SK-N-SH (cell line): ENCODE measurements around the gene SCARB1. TPM values are rescaled to one million over a fixed set of nuclear protein-coding genes. Genes with fewer than 3 reads are reported as not detected.

ENCODE experiments used
- CTCF ChIA-PET: fragments of 300-600, 350-600 bp; formaldehyde crosslinking; extraction: SDS; loops from one replicate; lab custom pipeline; 2021; lab: Yijun Ruan, JAX
- POLR2A ChIA-PET: fragments of 350-600 bp; sonication (Branson Sonifier 250); formaldehyde crosslinking; extraction: SDS; loops from one replicate; lab custom pipeline; 2020; ENCODE audit warnings: antibody characterized with exemption, inconsistent platforms; lab: Yijun Ruan, JAX
- DNase-seq: peaks from one replicate; pipeline ENCODE4 v3.0.0; 2012
- H2AFZ ChIP-seq: fragments of 200-600 bp; sonication (generic); 2 replicates; pipeline ENCODE4 v1.8.1; 2016; ENCODE audit warnings: antibody characterized with exemption, mild to moderate bottlenecking, low read depth
- H3F3A ChIP-seq: fragments of 200-600 bp; sonication (generic); replicated peaks from 2 replicates; pipeline ENCODE3; 2016; ENCODE audit warnings: antibody characterized with exemption, mild to moderate bottlenecking; ENCODE audit not compliant: insufficient read depth
- H3K27ac ChIP-seq, 2 experiments: fragments of 200-500 bp in 1 of 2; fragments of 200-600 bp in 1 of 2; sonication (Bioruptor generic) in 1 of 2; sonication (generic), shearing (Covaris generic) in 1 of 2; 2 replicates each; pipeline versions ENCODE4 v1.5.1 to v1.6.1; 2014 to 2016; ENCODE audit warnings: low read depth in 2 of 2, inconsistent platforms in 1 of 2, low read length in 1 of 2, mild to moderate bottlenecking in 1 of 2, mixed read lengths in 1 of 2
- H3K27me3 ChIP-seq: fragments of 200-600 bp; sonication (generic), shearing (Covaris generic); 2 replicates; pipeline ENCODE4 v1.6.1; 2016; ENCODE audit warnings: mixed run types; ENCODE audit not compliant: insufficient read depth
- H3K36me3 ChIP-seq, 2 experiments: fragments of 200-500 bp in 1 of 2; fragments of 200-600 bp in 1 of 2; sonication (Bioruptor generic) in 1 of 2; sonication (generic) in 1 of 2; replicated peaks in 1 of 2; 2 replicates each; pipeline versions ENCODE3 to v1.5.1; 2014 to 2016; ENCODE audit warnings: low read length in 1 of 2, mild to moderate bottlenecking in 1 of 2; ENCODE audit not compliant: insufficient read depth in 2 of 2, control insufficient read depth in 1 of 2
- H3K4me1 ChIP-seq, 2 experiments: fragments of 200-500 bp in 1 of 2; fragments of 200-600 bp in 1 of 2; sonication (Bioruptor generic) in 1 of 2; sonication (generic), shearing (Covaris generic) in 1 of 2; 2 replicates each; pipeline versions ENCODE4 v1.5.1 to v1.6.1; 2014 to 2016; ENCODE audit warnings: low read depth in 1 of 2, low read length in 1 of 2, mixed run types in 1 of 2; ENCODE audit not compliant: insufficient read depth in 2 of 2, control insufficient read depth in 1 of 2
- H3K4me2 ChIP-seq: fragments of 200-600 bp; sonication (generic), shearing (Covaris generic); 2 replicates; pipeline ENCODE4 v1.6.1; 2017; ENCODE audit warnings: mixed run types
- H3K4me3 ChIP-seq, 2 experiments: fragments of 200-500 bp in 1 of 2; fragments of 200-600 bp in 1 of 2; sonication (Bioruptor generic) in 1 of 2; sonication (generic), shearing (Covaris generic) in 1 of 2; 2 replicates each; pipeline versions ENCODE4 v1.5.1 to v1.8.1; 2014 to 2016; ENCODE audit warnings: low read depth in 2 of 2, inconsistent platforms in 1 of 2, low read length in 1 of 2, mild to moderate bottlenecking in 1 of 2, mixed read lengths in 1 of 2, moderate library complexity in 1 of 2
- H3K79me2 ChIP-seq: fragments of 200-600 bp; sonication (generic); 2 replicates; pipeline ENCODE4 v1.8.1; 2017; ENCODE audit warnings: mild to moderate bottlenecking; ENCODE audit not compliant: insufficient read depth
- H3K9ac ChIP-seq: fragments of 200-600 bp; sonication (generic); 2 replicates; pipeline ENCODE4 v1.6.1; 2017; ENCODE audit warnings: mixed run types
- H3K9me2 ChIP-seq: fragments of 200-600 bp; sonication (generic); 2 replicates; pipeline ENCODE4 v1.6.1; 2017; ENCODE audit warnings: mixed run types
- H3K9me3 ChIP-seq: fragments of 200-600 bp; sonication (generic); 2 replicates; pipeline ENCODE4 v1.6.1; 2017; ENCODE audit warnings: mixed run types, mild to moderate bottlenecking, moderate library complexity
- H4K20me1 ChIP-seq: fragments of 200-600 bp; sonication (generic); 2 replicates; pipeline ENCODE4 v1.6.1; 2017; ENCODE audit warnings: mild to moderate bottlenecking, mixed run types; ENCODE audit not compliant: insufficient read depth
- CHD2 ChIP-seq: fragments of 150-350 bp; IDR thresholded peaks from 2 replicates; pipeline ENCODE4 v1.6.1; 2018; ENCODE audit warnings: low read length; ENCODE audit not compliant: partially characterized antibody
- ELF1 ChIP-seq: IDR thresholded peaks from 2 replicates; pipeline ENCODE4 v1.4.0; 2012
- FOSL2 ChIP-seq: IDR thresholded peaks from 2 replicates; pipeline ENCODE4 v1.4.0; 2012; ENCODE audit warnings: low read depth, mild to moderate bottlenecking, moderate library complexity, borderline replicate concordance
- GATA2 ChIP-seq: sonication (generic); formaldehyde crosslinking; IDR thresholded peaks from 2 replicates; pipeline ENCODE4 v1.5.0; 2020; ENCODE audit warnings: mild to moderate bottlenecking, missing genetic modification reagents
- IRF3 ChIP-seq: fragments of 150-350 bp; IDR thresholded peaks from 2 replicates; pipeline ENCODE4 v1.6.1; 2016; ENCODE audit warnings: mild to moderate bottlenecking, low read depth, low read length
- NFIC ChIP-seq: IDR thresholded peaks from 2 replicates; pipeline ENCODE4 v1.4.0; 2012; ENCODE audit warnings: borderline replicate concordance
- NRF1 ChIP-seq: IDR thresholded peaks from 2 replicates; pipeline ENCODE4 v1.6.1; 2012; ENCODE audit warnings: low read depth, mild to moderate bottlenecking, low read length
- PBX3 ChIP-seq: IDR thresholded peaks from 2 replicates; pipeline ENCODE4; 2012
- RXRA ChIP-seq: IDR thresholded peaks from 2 replicates; pipeline ENCODE4 v1.4.0; 2012; ENCODE audit warnings: low read depth, mild to moderate bottlenecking, borderline replicate concordance
- SIN3A ChIP-seq: IDR thresholded peaks from 2 replicates; pipeline ENCODE4 v1.6.1; 2012; ENCODE audit warnings: low read depth, mild to moderate bottlenecking, low read length, moderate library complexity, borderline replicate concordance
- TCF12 ChIP-seq: IDR thresholded peaks from 2 replicates; pipeline ENCODE4 v1.4.0; 2012
- TEAD4 ChIP-seq: IDR thresholded peaks from 2 replicates; pipeline ENCODE4 v1.4.0; 2012; ENCODE audit warnings: mild to moderate bottlenecking, borderline replicate concordance; ENCODE audit not compliant: insufficient read depth
- WGBS: methylation state at CpG from one replicate; pipeline ENCODE4 v1.1.6; 2017; ENCODE audit warnings: low lambda C conversion rate; 5-methylcytosine and 5-hydroxymethylcytosine counted together
- polyA plus RNA-seq, 3 experiments: library from polyadenylated mRNA; depleted of rRNA; stranded (reverse); fragments of >200 nt; gene quantifications; 2 replicates each; pipeline ENCODE4 v1.2.3, GENCODE V29; 2012

The SCARB1 gene
- polyA plus RNA-seq, 1 of the 3 experiments (the other 2 are of a cell fraction): 33.0 TPM

- CTCF ChIA-PET: interaction anchor here (1.1 kb wide), 2 partner anchors 8 to 58 kb away, joined by 3 to 4 read pairs; no protein-coding TSS in a partner anchor
- no peak overlapping the region for H2AFZ ChIP-seq
These were observed 14.9 kb downstream of the SCARB1 start for GRCh38 chr12:124848621-124849380.

GRCh38 chr12:124847113-124848074 is 16.3 kb downstream of the SCARB1 start:
- peaks cover 0 to 45% of the 10 kb centered on the region in 2 experiments; a peak in 2 of 4 replicates for H3K4me1 ChIP-seq
- no peak overlapping the region for H3K4me3 ChIP-seq
- H3K79me2 ChIP-seq: no peaks in the 10 kb centered on the region
- no peaks in the 10 kb centered on the region for H4K20me1 ChIP-seq
- H2AFZ ChIP-seq: no peak overlapping the region
- H3K9me2 ChIP-seq: no peaks in the 10 kb centered on the region
- H3F3A ChIP-seq: no peaks in the 10 kb centered on the region
- H3K36me3 ChIP-seq: no peaks in the 10 kb centered on the region
- no peak overlapping the region for H3K4me2 ChIP-seq
- WGBS: 73% methylated on average over 11 of the region's 12 CpGs
- H3K9ac ChIP-seq: no peak overlapping the region
- peak; percentile 33 for TF ChIP-seq GATA2 (CRISPR knock-in tag)
- no peak for TF ChIP-seq SIN3A
- no peaks in the 10 kb centered on the region for H3K27me3 ChIP-seq
- ChIA-PET CTCF (no interaction called here), POLR2A (interaction anchor here (1.2 kb wide), 1 partner anchor 10 kb away, joined by 5 read pairs; no protein-coding TSS in a partner anchor)
- peak; percentile 56 for DNase-seq
- no peaks in the 10 kb centered on the region for H3K9me3 ChIP-seq
- H3K27ac ChIP-seq: peak overlapping the region in 1 of 2 experiments; percentile 88; a peak in 2 of 4 replicates

More at GRCh38 chr12:124848621-124849380, 14.9 kb downstream of the SCARB1 start:
- Histone ChIP-seq H3K36me3 (no peaks in the 10 kb centered on the region), H3K27ac (peak overlapping the region in 1 of 2 experiments; percentile 23; a peak in 1 of 4 replicates), H3K9ac (no peak overlapping the region), H3K4me2 (no peak overlapping the region), H3K27me3 (no peaks in the 10 kb centered on the region), H3F3A (no peaks in the 10 kb centered on the region), H4K20me1 (no peaks in the 10 kb centered on the region), H3K4me3 (no peak overlapping the region), H3K9me2 (no peaks in the 10 kb centered on the region), H3K4me1 (peaks cover 0 to 31% of the 10 kb centered on the region in 2 experiments; a peak in 1 of 4 replicates), H3K9me3 (no peaks in the 10 kb centered on the region), H3K79me2 (no peaks in the 10 kb centered on the region)
- TF ChIP-seq TEAD4 (no peak), NFIC (no peak), CHD2 (no peak), PBX3 (no peak), GATA2 (CRISPR knock-in tag) (no peak), IRF3 (no peak), FOSL2 (no peak), TCF12 (no peak), NRF1 (no peak), RXRA (no peak), ELF1 (no peak)
- no peak for DNase-seq
- WGBS: 95% methylated on average over 17 of the region's 17 CpGs
- POLR2A ChIA-PET: interaction anchor here (1.4 kb wide), 1 partner anchor 11 kb away, joined by 3 read pairs; no protein-coding TSS in a partner anchor
